BE2C (cell line): ENCODE results near the gene SEMA5B.

Experiments used
- DNase-seq: peaks from one replicate; pipeline ENCODE4 v3.0.0-alpha.2; 2020
- H3K27me3 ChIP-seq: fragments of 250-450 bp; sonication (Bioruptor Pico); 2 replicates; pipeline ENCODE4 v1.5.1; 2020; ENCODE audit warnings: mild to moderate bottlenecking
- H3K36me3 ChIP-seq: fragments of 250-450 bp; sonication (Bioruptor Pico); 2 replicates; pipeline ENCODE4 v1.5.1; 2020; ENCODE audit warnings: mild to moderate bottlenecking
- H3K4me1 ChIP-seq: fragments of 250-450 bp; sonication (Bioruptor Pico); 2 replicates; pipeline ENCODE4 v1.5.1; 2020
- H3K4me3 ChIP-seq: 2 replicates; pipeline ENCODE4 v1.5.1; 2011; ENCODE audit warnings: low read depth, low read length
- H3K9me3 ChIP-seq: fragments of 250-450 bp; sonication (Bioruptor Pico); 2 replicates; pipeline ENCODE4 v1.5.1; 2020
- CTCF ChIP-seq: IDR thresholded peaks from 2 replicates; pipeline ENCODE4 v1.5.1; 2012; ENCODE audit warnings: mild to moderate bottlenecking, low read depth, low read length

SEMA5B gene

GRCh38 chr3:122969585-122970469 lies 57.7 kb downstream of the SEMA5B start:
- H3K4me1 ChIP-seq: peaks cover 16% of the 10 kb centered on the region
- peaks cover 23% of the 10 kb centered on the region for H3K27me3 ChIP-seq
- H3K9me3 ChIP-seq: no peaks in the 10 kb centered on the region
- no peak for TF ChIP-seq CTCF
- no peak for DNase-seq
- no peak overlapping the region for H3K4me3 ChIP-seq
- H3K36me3 ChIP-seq: no peaks in the 10 kb centered on the region

GRCh38 chr3:122967765-122968164 lies 59.8 kb downstream of the SEMA5B start:
- H3K9me3 ChIP-seq: no peaks in the 10 kb centered on the region
- no peak for DNase-seq
- peaks cover 9% of the 10 kb centered on the region for H3K27me3 ChIP-seq
- no peaks in the 10 kb centered on the region for H3K36me3 ChIP-seq
- TF ChIP-seq CTCF: no peak
- no peak overlapping the region for H3K4me3 ChIP-seq
- H3K4me1 ChIP-seq: no peaks in the 10 kb centered on the region; the same call in 1 of the 2 replicates

- TF ChIP-seq CTCF: no peak
- H3K27me3 ChIP-seq: peaks cover 6% of the 10 kb centered on the region; the same call in 1 of the 2 replicates
- no peaks in the 10 kb centered on the region for H3K36me3 ChIP-seq
- H3K4me3 ChIP-seq: no peak overlapping the region
- no peaks in the 10 kb centered on the region; the same call in 1 of the 2 replicates for H3K4me1 ChIP-seq
- H3K9me3 ChIP-seq: no peaks in the 10 kb centered on the region
- no peak for DNase-seq
Observed at GRCh38 chr3:122967356-122967755, 60.2 kb downstream of the SEMA5B start.

- no peak for DNase-seq
- H3K4me1 ChIP-seq: no peaks in the 10 kb centered on the region; the same call in 1 of the 2 replicates
- no peaks in the 10 kb centered on the region for H3K9me3 ChIP-seq
- H3K4me3 ChIP-seq: no peak overlapping the region
- no peak for TF ChIP-seq CTCF
- no peaks in the 10 kb centered on the region for H3K36me3 ChIP-seq
- peaks cover 3% of the 10 kb centered on the region; the same call in 1 of the 2 replicates for H3K27me3 ChIP-seq
Observed at GRCh38 chr3:122966045-122966444, 61.5 kb downstream of the SEMA5B start.

DNA sequence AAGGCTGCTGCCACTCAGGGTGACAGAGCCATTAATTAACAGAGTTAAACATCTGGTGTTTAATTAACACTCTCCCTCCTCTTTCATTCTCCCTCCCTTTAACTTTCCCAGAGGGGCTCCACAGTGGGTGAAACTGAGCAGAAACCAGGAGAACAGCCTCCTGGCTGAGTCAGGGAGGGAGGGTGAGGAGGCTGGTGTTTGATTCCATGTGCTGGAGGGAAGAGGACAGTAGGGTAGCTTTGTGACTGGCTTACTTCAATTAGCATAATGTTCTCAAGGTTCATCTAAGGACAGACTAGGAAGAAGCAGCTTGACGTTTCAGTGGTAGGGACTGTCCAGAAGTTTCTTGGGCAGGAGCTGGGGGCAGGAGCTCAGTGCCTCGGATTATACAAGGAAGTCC lies 62.8 kb downstream of the SEMA5B start:
- no peak for TF ChIP-seq CTCF

GRCh38 chr3:122962149-122962548 lies 65.4 kb downstream of the SEMA5B start:
- no peak for DNase-seq
- Histone ChIP-seq H3K36me3 (no peaks in the 10 kb centered on the region), H3K4me1 (peaks cover 7% of the 10 kb centered on the region), H3K27me3 (no peaks in the 10 kb centered on the region), H3K9me3 (no peaks in the 10 kb centered on the region), H3K4me3 (no peak overlapping the region)
- TF ChIP-seq CTCF: no peak

More for the DNA sequence above, 62.8 kb downstream of the SEMA5B start:
- H3K4me3 ChIP-seq: no peak overlapping the region
- H3K36me3 ChIP-seq: no peaks in the 10 kb centered on the region
- no peak for DNase-seq
- no peaks in the 10 kb centered on the region for H3K27me3 ChIP-seq
- no peaks in the 10 kb centered on the region for H3K9me3 ChIP-seq
- peaks cover 2% of the 10 kb centered on the region for H3K4me1 ChIP-seq
